IMR-90 (cell line): ENCODE results near the gene EIF2B4. TPM values are rescaled to one million over a fixed set of nuclear protein-coding genes. Genes with fewer than 3 reads are reported as not detected.

ENCODE experiments used
- ATAC-seq: fragments of 200-7000 bp; cut with Tn5 transposase; 2 replicates; pipeline ENCODE4 v1.9.1; 2020; ENCODE audit warnings: low read depth, mild to moderate bottlenecking, moderate library complexity
- BruUV-seq: library from RNA; stranded (reverse); fragments of 400-500 nt; replicated peaks from 2 replicates; lab custom pipeline; 2021; lab: Mats Ljungman, UMichigan
- CTCF ChIA-PET: fragments of 300-600 bp; formaldehyde crosslinking; extraction: SDS; loops from one replicate; lab custom pipeline; 2021; ENCODE audit warnings: antibody characterized with exemption; lab: Yijun Ruan, JAX
- POLR2A ChIA-PET: fragments of 300-600 bp; sonication (Branson Sonifier 250); formaldehyde crosslinking; loops from one replicate; lab custom pipeline; 2022; ENCODE audit warnings: antibody characterized with exemption; ENCODE audit not compliant: unreplicated experiment; lab: Charles Lee
- DNase-seq: peaks from one replicate; pipeline ENCODE4 v3.0.0; 2013
- H2AFZ ChIP-seq: replicated peaks from 2 replicates; pipeline ENCODE3; 2013; ENCODE audit warnings: low read length, mild to moderate bottlenecking; ENCODE audit not compliant: poor library complexity
- H2AK5ac ChIP-seq: 2 replicates; pipeline ENCODE4 v1.6.1; 2013; ENCODE audit warnings: low read depth, low read length, inconsistent platforms
- H2AK9ac ChIP-seq: replicated peaks from 2 replicates; pipeline ENCODE3; 2013; ENCODE audit warnings: mild to moderate bottlenecking, low read depth, low read length, moderate library complexity; ENCODE audit not compliant: poor library complexity
- H2BK120ac ChIP-seq: 2 replicates; pipeline ENCODE4 v1.6.1; 2013; ENCODE audit warnings: low read depth, low read length, inconsistent platforms
- H2BK15ac ChIP-seq: 3 replicates; pipeline ENCODE4 v1.6.1; 2013; ENCODE audit warnings: low read depth, low read length, inconsistent platforms
- H2BK20ac ChIP-seq: 2 replicates; pipeline ENCODE4 v1.6.1; 2013; ENCODE audit warnings: low read depth, mild to moderate bottlenecking, inconsistent platforms, low read length, moderate library complexity
- H2BK5ac ChIP-seq: 2 replicates; pipeline ENCODE4 v1.6.1; 2013; ENCODE audit warnings: mild to moderate bottlenecking, low read depth, low read length, inconsistent platforms; ENCODE audit not compliant: poor library complexity, severe bottlenecking
- H3K14ac ChIP-seq: replicated peaks from 2 replicates; pipeline ENCODE4 v1.6.1; 2013; ENCODE audit warnings: low read depth, low read length, inconsistent platforms
- H3K18ac ChIP-seq: 2 replicates; pipeline ENCODE4 v1.6.1; 2013; ENCODE audit warnings: low read depth, low read length, control low read depth
- H3K23ac ChIP-seq: 2 replicates; pipeline ENCODE4 v1.6.1; 2013; ENCODE audit warnings: low read depth, low read length, inconsistent platforms
- H3K27ac ChIP-seq: 2 replicates; pipeline ENCODE4 v1.5.1; 2013; ENCODE audit warnings: mild to moderate bottlenecking, control low read depth, low read length; ENCODE audit not compliant: insufficient read depth
- H3K27me3 ChIP-seq: 2 replicates; pipeline ENCODE4 v1.6.1; 2013; ENCODE audit warnings: low read length; ENCODE audit not compliant: control insufficient read depth, insufficient read depth
- H3K36me3 ChIP-seq: 2 replicates; pipeline ENCODE4 v1.6.1; 2013; ENCODE audit warnings: low read length, mixed read lengths; ENCODE audit not compliant: control insufficient read depth, insufficient read depth
- H3K4ac ChIP-seq: 2 replicates; pipeline ENCODE4 v1.6.1; 2013; ENCODE audit warnings: low read depth, low read length, inconsistent platforms
- H3K4me1 ChIP-seq: 2 replicates; pipeline ENCODE4 v1.6.1; 2013; ENCODE audit warnings: low read length, mixed read lengths; ENCODE audit not compliant: control insufficient read depth, insufficient read depth
- H3K4me2 ChIP-seq: 2 replicates; pipeline ENCODE4 v1.6.1; 2013; ENCODE audit warnings: low read depth, mild to moderate bottlenecking, control low read depth, low read length, moderate library complexity
- H3K4me3 ChIP-seq: 2 replicates; pipeline ENCODE4 v1.5.1; 2013; ENCODE audit warnings: low read depth, mild to moderate bottlenecking, control low read depth, low read length, moderate library complexity; ENCODE audit not compliant: insufficient read depth
- H3K56ac ChIP-seq: 2 replicates; pipeline ENCODE4 v1.6.1; 2013; ENCODE audit warnings: low read length, inconsistent platforms; ENCODE audit not compliant: insufficient read depth; ENCODE audit errors: extremely low read depth
- H3K79me1 ChIP-seq, 2 experiments: 2 replicates each; pipeline ENCODE4 v1.6.1; 2013; ENCODE audit warnings: low read length in 2 of 2, inconsistent platforms in 1 of 2, low read depth in 1 of 2
- H3K9ac ChIP-seq: 2 replicates; pipeline ENCODE4 v1.6.1; 2013; ENCODE audit warnings: low read depth, low read length, control low read depth
- H3K9me1 ChIP-seq: 2 replicates; pipeline ENCODE4 v1.6.1; 2013; ENCODE audit warnings: low read length, inconsistent platforms; ENCODE audit not compliant: insufficient read depth
- H3K9me3 ChIP-seq: 2 replicates; pipeline ENCODE4 v1.6.1; 2013; ENCODE audit warnings: low read length; ENCODE audit not compliant: control insufficient read depth, insufficient read depth
- H4K20me1 ChIP-seq: 2 replicates; pipeline ENCODE4 v1.6.1; 2013; ENCODE audit warnings: low read length, inconsistent platforms; ENCODE audit not compliant: insufficient read depth
- H4K5ac ChIP-seq: 2 replicates; pipeline ENCODE4 v1.6.1; 2013; ENCODE audit warnings: mild to moderate bottlenecking, low read depth, low read length, control low read depth
- H4K8ac ChIP-seq, 2 experiments: 2 replicates each; pipeline ENCODE4 v1.6.1; 2013; ENCODE audit warnings: low read depth in 2 of 2, low read length in 2 of 2, control low read depth in 1 of 2, inconsistent platforms in 1 of 2
- H4K91ac ChIP-seq: 2 replicates; pipeline ENCODE4 v1.6.1; 2013; ENCODE audit warnings: low read depth, low read length, inconsistent platforms; ENCODE audit not compliant: insufficient read depth
- CEBPB ChIP-seq: IDR thresholded peaks from 2 replicates; pipeline ENCODE4 v1.6.1; 2012; ENCODE audit warnings: low read depth, low read length, improper control_type of control experiment
- FOS ChIP-seq: fragments of 150-350 bp; IDR thresholded peaks from 2 replicates; pipeline ENCODE4 v1.6.1; 2016; ENCODE audit warnings: low read depth, low read length
- MAZ ChIP-seq: IDR thresholded peaks from 2 replicates; pipeline ENCODE4 v1.6.1; 2012; ENCODE audit warnings: low read depth, mild to moderate bottlenecking, low read length, improper control_type of control experiment, moderate library complexity, borderline replicate concordance
- RFX5 ChIP-seq: IDR thresholded peaks from 2 replicates; pipeline ENCODE4 v1.8.0; 2012; ENCODE audit warnings: low read depth, mild to moderate bottlenecking, low read length, moderate library complexity
- WGBS, 2 experiments: methylation state at CpG; one replicate each; pipeline versions ENCODE4 v1.1.5 to v1.1.7; 2013; ENCODE audit warnings: missing lambda C conversion rate in 2 of 2; ENCODE audit not compliant: insufficient read length in 1 of 2; ENCODE audit errors: extremely low coverage in 2 of 2; 5-methylcytosine and 5-hydroxymethylcytosine counted together
- dilution Hi-C: fragments of 300-500 bp; cut with HindIII; formaldehyde crosslinking; loops from one replicate; pipeline ENCODE4 v1.14.3; 2018; ENCODE audit warnings: low sequenced_read_pairs; ENCODE audit not compliant: unreplicated experiment
- in situ Hi-C: fragments of 300-500 bp; cut with MboI; formaldehyde crosslinking; loops from 3 replicates; pipeline ENCODE4 v1.14.3; 2019; ENCODE audit warnings: low sequenced_read_pairs, inconsistent platforms, mixed read lengths
- intact Hi-C: fragments of 100-400 bp; cut with micrococcal nuclease; formaldehyde crosslinking; loops from 2 replicates; pipeline ENCODE4 v1.10.0; 2022
- polyA plus RNA-seq, 3 experiments: library from polyadenylated mRNA; depleted of rRNA; stranded (reverse); fragments of >200 nt; gene quantifications; 2 replicates each; pipeline ENCODE4 v1.2.3, GENCODE V29; 2012; ENCODE audit warnings: low replicate concordance in 1 of 3
- total RNA-seq: library from RNA; depleted of rRNA; stranded (reverse); fragments of >200 nt; gene quantifications from 2 replicates; pipeline ENCODE4 v1.2.3, GENCODE V29; 2012
- TF ChIP-seq, protein P1 (sequence below): fragments of 150-350 bp; IDR thresholded peaks from 2 replicates; pipeline ENCODE4 v1.6.1; 2016; ENCODE audit warnings: low read depth, mild to moderate bottlenecking, low read length, moderate library complexity, borderline replicate concordance

The EIF2B4 gene
- total and polyA plus RNA-seq, 2 of the 4 experiments (the other 2 are of a cell fraction) = 40.3 to 47.9 TPM

DNA sequence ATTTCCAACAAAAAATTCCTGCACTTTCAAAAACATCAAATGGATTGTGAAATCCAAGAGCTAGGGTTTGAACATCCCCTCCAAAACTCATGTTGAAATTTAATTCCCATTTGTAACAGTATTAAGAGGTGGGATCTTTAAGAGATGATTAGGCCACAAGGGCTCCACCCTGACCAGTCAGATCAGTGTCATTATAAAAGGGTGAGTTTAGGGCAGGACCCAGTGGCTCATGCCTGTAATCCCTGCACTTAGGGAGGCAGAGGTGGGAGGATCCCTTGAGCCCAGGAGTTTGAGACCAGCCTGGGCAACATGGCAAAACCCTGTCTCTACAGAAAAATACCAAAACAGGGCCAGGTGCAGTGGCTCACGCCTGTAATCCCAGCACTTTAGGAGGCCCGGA is 22.5 kb downstream of the EIF2B4 start:
- H2BK5ac ChIP-seq = no peak overlapping the region
- H2AK5ac ChIP-seq = no peak overlapping the region
- no peak overlapping the region for H3K14ac ChIP-seq
- dilution Hi-C loops = no loop called here
- H2BK15ac ChIP-seq = no peak overlapping the region
- H3K9me3 ChIP-seq = no peaks in the 10 kb centered on the region
- H4K5ac ChIP-seq = no peak overlapping the region
- 0 out of 2 replicates have a peak, but pooled peaks have one; percentile 14 for ATAC-seq
- H2BK120ac ChIP-seq = no peak overlapping the region
- H3K36me3 ChIP-seq = peaks cover 6% of the 10 kb centered on the region
- ChIA-PET CTCF (no interaction called here), POLR2A (no interaction called here)
- H3K18ac ChIP-seq = no peak overlapping the region
- in situ Hi-C loops = no loop called here
- H3K56ac ChIP-seq = no peak overlapping the region
- no peak overlapping the region for H3K9ac ChIP-seq
- no peak overlapping the region for H3K4me2 ChIP-seq
- DNase-seq = no peak
- no CpG with 5 or more reads among the region's 2 CpGs for WGBS, 2 experiments
- H4K20me1 ChIP-seq = peaks cover 15% of the 10 kb centered on the region
- intact Hi-C loops = no loop called here
- no peak overlapping the region for H3K23ac ChIP-seq
- no peak overlapping the region for H2AK9ac ChIP-seq
- H3K9me1 ChIP-seq = no peaks in the 10 kb centered on the region; the same call in 1 of the 2 replicates
- H3K27me3 ChIP-seq = no peaks in the 10 kb centered on the region
- no peak overlapping the region for H3K27ac ChIP-seq
- H4K91ac ChIP-seq = no peak overlapping the region
- TF ChIP-seq MAZ = no peak
- TF ChIP-seq, protein P1, sequence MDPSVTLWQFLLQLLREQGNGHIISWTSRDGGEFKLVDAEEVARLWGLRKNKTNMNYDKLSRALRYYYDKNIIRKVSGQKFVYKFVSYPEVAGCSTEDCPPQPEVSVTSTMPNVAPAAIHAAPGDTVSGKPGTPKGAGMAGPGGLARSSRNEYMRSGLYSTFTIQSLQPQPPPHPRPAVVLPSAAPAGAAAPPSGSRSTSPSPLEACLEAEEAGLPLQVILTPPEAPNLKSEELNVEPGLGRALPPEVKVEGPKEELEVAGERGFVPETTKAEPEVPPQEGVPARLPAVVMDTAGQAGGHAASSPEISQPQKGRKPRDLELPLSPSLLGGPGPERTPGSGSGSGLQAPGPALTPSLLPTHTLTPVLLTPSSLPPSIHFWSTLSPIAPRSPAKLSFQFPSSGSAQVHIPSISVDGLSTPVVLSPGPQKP = no peak
- no peak for TF ChIP-seq FOS
- peak; percentile 33; the same call in 1 of the 2 replicates for TF ChIP-seq CEBPB
- TF ChIP-seq RFX5 = no peak
- H4K8ac ChIP-seq = no peak overlapping the region
- no peak overlapping the region for H2AFZ ChIP-seq
- peaks cover 32 to 64% of the 10 kb centered on the region in 2 experiments for H3K79me1 ChIP-seq
- BruUV-seq = no TSS peak
- H2BK20ac ChIP-seq = no peak overlapping the region
- H3K4me1 ChIP-seq = no peaks in the 10 kb centered on the region
- H3K4ac ChIP-seq = no peak overlapping the region
- no peak overlapping the region for H3K4me3 ChIP-seq
